Panc1 (cell line): ENCODE data around the gene DFFA. TPM values are rescaled to one million over a fixed set of nuclear protein-coding genes. Genes with fewer than 3 reads are reported as not detected.
A peak's percentile ranks its signal among the peaks of the same experiment; 100 is the strongest.

Experiments used
- ATAC-seq: fragments of 200-7000 bp; cut with Tn5 transposase; 2 replicates; pipeline ENCODE4 v1.9.1; 2020; ENCODE audit warnings: mild to moderate bottlenecking, moderate library complexity
- BruUV-seq: library from RNA; stranded (reverse); fragments of 400-500 nt; replicated peaks from 2 replicates; lab custom pipeline; 2021; lab: Mats Ljungman, UMichigan
- CTCF ChIA-PET: fragments of 300-600 bp; sonication (Branson Sonifier 250); formaldehyde crosslinking; loops from one replicate; lab custom pipeline; 2022; ENCODE audit warnings: antibody characterized with exemption; lab: Charles Lee
- POLR2A ChIA-PET: fragments of 300-600 bp; sonication (Branson Sonifier 250); formaldehyde crosslinking; loops from one replicate; lab custom pipeline; 2022; ENCODE audit warnings: antibody characterized with exemption; lab: Charles Lee
- DNase-seq: peaks from one replicate; pipeline ENCODE4 v3.0.0-alpha.2; 2010; ENCODE audit warnings: low read depth, low spot score
- H3K27ac ChIP-seq: 2 replicates; pipeline ENCODE4 v1.5.1; 2011; ENCODE audit warnings: mild to moderate bottlenecking, low read length, inconsistent platforms
- H3K27me3 ChIP-seq: fragments of 200-500 bp; sonication (Bioruptor generic); 2 replicates; pipeline ENCODE4 v1.6.0; 2014; ENCODE audit warnings: low read length, inconsistent platforms; ENCODE audit not compliant: control insufficient read depth, insufficient read depth
- H3K36me3 ChIP-seq: fragments of 200-500 bp; sonication (Bioruptor generic); 2 replicates; pipeline ENCODE4 v1.5.1; 2014; ENCODE audit warnings: inconsistent platforms, mild to moderate bottlenecking, low read length, moderate library complexity; ENCODE audit not compliant: control insufficient read depth, insufficient read depth
- H3K4me1 ChIP-seq: 2 replicates; pipeline ENCODE4 v1.5.1; 2011; ENCODE audit warnings: inconsistent platforms, mild to moderate bottlenecking, low read length, moderate library complexity; ENCODE audit not compliant: control insufficient read depth, insufficient read depth
- H3K4me3 ChIP-seq, 2 experiments: 2 replicates each; pipeline ENCODE4 v1.5.1; 2011 to 2012; ENCODE audit warnings: low read depth in 2 of 2, low read length in 2 of 2, mild to moderate bottlenecking in 2 of 2, inconsistent platforms in 1 of 2, moderate library complexity in 1 of 2
- H3K9me3 ChIP-seq: fragments of 200-500 bp; sonication (Bioruptor generic); 2 replicates; pipeline ENCODE4 v1.5.1; 2014; ENCODE audit warnings: low read depth, mild to moderate bottlenecking, inconsistent platforms, low read length, moderate library complexity; ENCODE audit not compliant: control insufficient read depth, insufficient read depth
- POLR2AphosphoS5 ChIP-seq: IDR thresholded peaks from 2 replicates; pipeline ENCODE4 v1.6.1; 2012; ENCODE audit warnings: mild to moderate bottlenecking, low read depth, low read length, moderate library complexity
- REST ChIP-seq, 2 experiments: IDR thresholded peaks; 2 replicates each; pipeline ENCODE4 v1.6.1; 2011 to 2012; ENCODE audit warnings: low read depth in 2 of 2, control low read depth in 1 of 2, low read length in 1 of 2, mild to moderate bottlenecking in 1 of 2, moderate library complexity in 1 of 2; ENCODE audit not compliant: insufficient read depth in 1 of 2
- SIN3A ChIP-seq: IDR thresholded peaks from 2 replicates; pipeline ENCODE4 v1.6.1; 2012; ENCODE audit warnings: low read depth, mild to moderate bottlenecking, low read length, moderate library complexity, borderline replicate concordance; ENCODE audit not compliant: insufficient read depth
- TCF7L2 ChIP-seq: IDR thresholded peaks from 2 replicates; pipeline ENCODE4 v1.6.1; 2011; ENCODE audit warnings: mild to moderate bottlenecking, low read depth, low read length, inconsistent platforms
- in situ Hi-C: cut with HindIII; loops from 2 replicates; pipeline ENCODE4 v1.10.0; 2016; ENCODE audit warnings: low sequenced_read_pairs, low pct_unique_long_range_greater_than_20kb
- intact Hi-C: fragments of 100-400 bp; cut with micrococcal nuclease; formaldehyde crosslinking; loops from one replicate; pipeline ENCODE4 v1.10.0; 2022; ENCODE audit not compliant: unreplicated experiment
- total RNA-seq: library from RNA; stranded (reverse); gene quantifications from one replicate; pipeline ENCODE4 v1.2.1, GENCODE V29; 2021; ENCODE audit not compliant: unreplicated experiment
- TF ChIP-seq, protein P1 (sequence below): fragments of 450-650 bp; IDR thresholded peaks from 2 replicates; pipeline ENCODE4 v1.5.1; 2017; ENCODE audit warnings: mild to moderate bottlenecking

DFFA gene
- total RNA-seq, 1 experiment from 2014 or later = 68.1 TPM

- DNase-seq (no peak), ATAC-seq (no peak)
- intact Hi-C loops (loop anchor here (5.0 to 10.0 kb wide), 2 partner anchors 112 to 354 kb away; no protein-coding TSS in a partner anchor), in situ Hi-C loops (no loop called here)
- Histone ChIP-seq H3K4me3 (no peak overlapping the region), H3K27ac (peak overlapping the region; percentile 94), H3K36me3 (no peaks in the 10 kb centered on the region), H3K9me3 (no peaks in the 10 kb centered on the region), H3K27me3 (no peaks in the 10 kb centered on the region), H3K4me1 (peaks cover 96% of the 10 kb centered on the region)
- POLR2A ChIA-PET = no interaction called here
- no TSS peak for BruUV-seq
- TF ChIP-seq POLR2AphosphoS5 = no peak
- TF ChIP-seq TCF7L2 = no peak
- TF ChIP-seq REST (IDR thresholded peaks at IDR 0.05; ENCODE audit: insufficient read depth in 1 of 2, low read depth in 2 of 2, low read length in 1 of 2) = no peak
- no peak for TF ChIP-seq SIN3A
- TF ChIP-seq, protein P1, sequence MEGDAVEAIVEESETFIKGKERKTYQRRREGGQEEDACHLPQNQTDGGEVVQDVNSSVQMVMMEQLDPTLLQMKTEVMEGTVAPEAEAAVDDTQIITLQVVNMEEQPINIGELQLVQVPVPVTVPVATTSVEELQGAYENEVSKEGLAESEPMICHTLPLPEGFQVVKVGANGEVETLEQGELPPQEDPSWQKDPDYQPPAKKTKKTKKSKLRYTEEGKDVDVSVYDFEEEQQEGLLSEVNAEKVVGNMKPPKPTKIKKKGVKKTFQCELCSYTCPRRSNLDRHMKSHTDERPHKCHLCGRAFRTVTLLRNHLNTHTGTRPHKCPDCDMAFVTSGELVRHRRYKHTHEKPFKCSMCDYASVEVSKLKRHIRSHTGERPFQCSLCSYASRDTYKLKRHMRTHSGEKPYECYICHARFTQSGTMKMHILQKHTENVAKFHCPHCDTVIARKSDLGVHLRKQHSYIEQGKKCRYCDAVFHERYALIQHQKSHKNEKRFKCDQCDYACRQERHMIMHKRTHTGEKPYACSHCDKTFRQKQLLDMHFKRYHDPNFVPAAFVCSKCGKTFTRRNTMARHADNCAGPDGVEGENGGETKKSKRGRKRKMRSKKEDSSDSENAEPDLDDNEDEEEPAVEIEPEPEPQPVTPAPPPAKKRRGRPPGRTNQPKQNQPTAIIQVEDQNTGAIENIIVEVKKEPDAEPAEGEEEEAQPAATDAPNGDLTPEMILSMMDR = no peak
- CTCF ChIA-PET = interaction anchor here (0.7 kb wide), 1 partner anchor 354 kb away, joined by 4 read pairs; no protein-coding TSS in a partner anchor
These were observed 40.9 kb upstream of the DFFA start for GRCh38 chr1:10513199-10513598.

GRCh38 chr1:10511494-10511885 is 39.2 kb upstream of the DFFA start:
- Histone ChIP-seq H3K4me3 (no peak overlapping the region), H3K9me3 (no peaks in the 10 kb centered on the region), H3K27me3 (no peaks in the 10 kb centered on the region), H3K4me1 (peaks cover 96% of the 10 kb centered on the region), H3K27ac (peak overlapping the region; percentile 94), H3K36me3 (no peaks in the 10 kb centered on the region)
- intact Hi-C loops (loop anchor here (5.0 to 10.0 kb wide), 2 partner anchors 113 to 356 kb away; no protein-coding TSS in a partner anchor), in situ Hi-C loops (no loop called here)
- no peak for ATAC-seq
- CTCF ChIA-PET = no interaction called here
- no peak for TF ChIP-seq SIN3A
- no peak for TF ChIP-seq POLR2AphosphoS5
- TF ChIP-seq, protein P1 = no peak
- no peak for TF ChIP-seq REST (IDR thresholded peaks at IDR 0.05; ENCODE audit: insufficient read depth in 1 of 2, low read depth in 2 of 2, low read length in 1 of 2)
- POLR2A ChIA-PET = interaction anchor here (0.6 kb wide), 1 partner anchor 50 kb away, joined by 3 read pairs; no protein-coding TSS in a partner anchor
- BruUV-seq = no TSS peak
- no peak for DNase-seq
